Measurements from ENCODE around the gene ITPR1. TPM values are rescaled to one million over a fixed set of nuclear protein-coding genes. Genes with fewer than 3 reads are reported as not detected.

Gene ITPR1
- total and polyA plus RNA-seq, 2 of the 4 experiments (the other 2 are of a cell fraction): 1.8 to 5.7 TPM

- no peak overlapping the region for H3K4me3 ChIP-seq (ENCODE audit: insufficient read depth, low read depth, low read length)
- peak overlapping the region; percentile 92 for H2BK20ac ChIP-seq (ENCODE audit: low read depth, low read length)
- H3K79me1 ChIP-seq (ENCODE audit: low read depth in 1 of 2, low read length in 2 of 2): no peaks in the 10 kb centered on the region
- peak overlapping the region; percentile 70; the same call in 1 of the 2 replicates for H3K4me2 ChIP-seq (ENCODE audit: low read depth, low read length)
- H3K27me3 ChIP-seq (ENCODE audit: control insufficient read depth, insufficient read depth, low read length): no peaks in the 10 kb centered on the region
- H3K56ac ChIP-seq (ENCODE audit: extremely low read depth, insufficient read depth, low read length): peak overlapping the region; percentile 70
- no TSS peak for BruUV-seq (replicated peaks)
- H3K9me3 ChIP-seq (ENCODE audit: control insufficient read depth, insufficient read depth, low read length): no peaks in the 10 kb centered on the region
- H3K27ac ChIP-seq (ENCODE audit: insufficient read depth, low read length): peak overlapping the region; percentile 52; the same call in 1 of the 2 replicates
- peak overlapping the region; percentile 85 for H3K14ac ChIP-seq (replicated peaks; ENCODE audit: low read depth, low read length)
- 0 out of 2 replicates have a peak overlapping the region, but pooled peaks have one; percentile 55 for H3K23ac ChIP-seq (ENCODE audit: low read depth, low read length)
- peaks cover 9% of the 10 kb centered on the region for H3K4me1 ChIP-seq (ENCODE audit: control insufficient read depth, insufficient read depth, low read length)
- TF ChIP-seq RFX5 (IDR thresholded peaks at IDR 0.05; ENCODE audit: low read depth, low read length) (no peak), SMC3 (IDR thresholded peaks at IDR 0.05; ENCODE audit: low read depth, low read length) (no peak), ELK1 (IDR thresholded peaks at IDR 0.05; ENCODE audit: borderline replicate concordance, low read depth, low read length) (no peak), BHLHE40 (IDR thresholded peaks at IDR 0.05; ENCODE audit: low read depth, low read length) (no peak), RAD21 (IDR thresholded peaks at IDR 0.05; ENCODE audit: low read length) (no peak), NFE2L2 (IDR thresholded peaks at IDR 0.05; ENCODE audit: low read depth, low read length) (no peak), MXI1 (IDR thresholded peaks at IDR 0.05; ENCODE audit: borderline replicate concordance, low read depth, low read length) (no peak), RCOR1 (IDR thresholded peaks at IDR 0.05; ENCODE audit: insufficient replicate concordance, low read length) (no peak), POLR2A (IDR thresholded peaks at IDR 0.05; ENCODE audit: low read depth, low read length) (no peak), FOS (IDR thresholded peaks at IDR 0.05; ENCODE audit: low read depth, low read length) (no peak), USF2 (IDR thresholded peaks at IDR 0.05; ENCODE audit: low read depth, low read length) (no peak), CTCF (conservative IDR thresholded peaks at IDR 0.05; ENCODE audit: low read depth, low read length) (no peak), MAFK (IDR thresholded peaks at IDR 0.05; ENCODE audit: low read depth, low read length) (no peak)
- peak overlapping the region; percentile 88 for H2BK5ac ChIP-seq (ENCODE audit: low read depth, low read length, poor library complexity, severe bottlenecking)
- in situ Hi-C loops (cut with MboI; ENCODE audit: low sequenced_read_pairs) (loop anchor here (10.0 kb wide), 1 partner anchor 144 kb away; the partner anchor contains the start of gene BHLHE40), intact Hi-C loops (cut with micrococcal nuclease) (loop anchor here (5.0 kb wide), 1 partner anchor 197 kb away; no protein-coding TSS in a partner anchor), dilution Hi-C loops (cut with HindIII; ENCODE audit: low sequenced_read_pairs, unreplicated experiment) (no loop called here)
- 90% methylated on average over 2 of the region's 5 CpGs; no CpG with 5 or more reads in 1 of the 2 experiments for WGBS, 2 experiments (ENCODE audit: extremely low coverage in 2 of 2, insufficient read length in 1 of 2)
- peaks cover 4% of the 10 kb centered on the region for H3K9me1 ChIP-seq (ENCODE audit: insufficient read depth, low read length)
- peak overlapping the region; percentile 42 to 80 for H4K8ac ChIP-seq (ENCODE audit: low read depth in 2 of 2, low read length in 2 of 2)
- ATAC-seq (ENCODE audit: low read depth): no peak
- ChIA-PET CTCF (interaction anchor here (0.7 kb wide), 1 partner anchor 473 kb away, joined by 3 read pairs; no protein-coding TSS in a partner anchor), POLR2A (ENCODE audit: unreplicated experiment) (no interaction called here)
- H2BK120ac ChIP-seq (ENCODE audit: low read depth, low read length): peak overlapping the region; percentile 91
- H2AFZ ChIP-seq (replicated peaks; ENCODE audit: low read length, poor library complexity): peak overlapping the region; percentile 29
- no peak for DNase-seq
- H2BK15ac ChIP-seq (ENCODE audit: low read depth, low read length): peak overlapping the region; percentile 85
- H2AK5ac ChIP-seq (ENCODE audit: low read depth, low read length): peak overlapping the region; percentile 99
- H3K4ac ChIP-seq (ENCODE audit: low read depth, low read length): peak overlapping the region; percentile 89
- peak overlapping the region; percentile 57; the same call in 1 of the 2 replicates for H4K5ac ChIP-seq (ENCODE audit: low read depth, low read length)
- H3K36me3 ChIP-seq (ENCODE audit: control insufficient read depth, insufficient read depth, low read length): no peaks in the 10 kb centered on the region
- H4K91ac ChIP-seq (ENCODE audit: insufficient read depth, low read depth, low read length): peak overlapping the region; percentile 90
- peak overlapping the region; percentile 55; the same call in 1 of the 2 replicates for H3K18ac ChIP-seq (ENCODE audit: low read depth, low read length)
- peak overlapping the region; percentile 58 for H2AK9ac ChIP-seq (replicated peaks; ENCODE audit: low read depth, low read length, poor library complexity)
- H3K9ac ChIP-seq (ENCODE audit: low read depth, low read length): peak overlapping the region; percentile 25; the same call in 1 of the 2 replicates
- no peaks in the 10 kb centered on the region for H4K20me1 ChIP-seq (ENCODE audit: insufficient read depth, low read length)
These were observed 337.4 kb downstream of the ITPR1 start for GRCh38 chr3:4830586-4830914.
